Transverse colon (tissue), 3 donors: Measurements from ENCODE around the gene GAS7.

Source experiments
- EP300 ChIP-seq: sonication (generic); formaldehyde crosslinking; IDR thresholded peaks from one replicate; pipeline ENCODE4 v1.6.1; 2017; ENCODE audit warnings: antibody characterized with exemption, low read depth
- POLR2A ChIP-seq: fragments of 450-650 bp; IDR thresholded peaks from one replicate; pipeline ENCODE4 v1.6.1; 2016; ENCODE audit warnings: antibody characterized with exemption, mild to moderate bottlenecking, moderate library complexity
- TF ChIP-seq, protein P1 (sequence below), 5 experiments: fragments of 200-600 bp in 3 of 5; fragments of 450-650 bp in 2 of 5; sonication (generic) in 3 of 5; IDR thresholded peaks; 1 replicate in 2 of 5; 2 replicates in 3 of 5; pipeline ENCODE4 v1.5.1; 2016 to 2017; ENCODE audit warnings: antibody characterized with exemption in 5 of 5, inconsistent platforms in 3 of 5, mild to moderate bottlenecking in 2 of 5, moderate library complexity in 1 of 5

DNA sequence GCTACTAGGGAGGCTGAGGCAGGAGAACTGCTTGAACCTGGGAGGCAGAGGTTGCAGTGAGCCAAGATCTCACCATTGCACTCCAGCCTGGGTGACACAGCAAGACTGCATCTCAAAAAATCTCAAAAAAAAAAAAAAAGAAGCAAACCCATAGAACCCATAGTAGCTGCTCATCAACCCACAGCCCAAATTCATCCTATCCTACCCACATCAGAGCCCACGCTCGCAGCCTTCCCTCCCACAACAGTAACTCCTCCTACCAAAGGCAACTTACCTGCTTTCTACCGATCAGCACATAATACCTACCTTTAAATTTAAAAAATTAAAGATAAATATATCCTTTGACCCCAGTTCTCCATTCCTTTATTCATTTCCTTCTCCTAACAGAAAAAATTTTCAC, 94.7 kb downstream of the GAS7 start:
- TF ChIP-seq, protein P1, sequence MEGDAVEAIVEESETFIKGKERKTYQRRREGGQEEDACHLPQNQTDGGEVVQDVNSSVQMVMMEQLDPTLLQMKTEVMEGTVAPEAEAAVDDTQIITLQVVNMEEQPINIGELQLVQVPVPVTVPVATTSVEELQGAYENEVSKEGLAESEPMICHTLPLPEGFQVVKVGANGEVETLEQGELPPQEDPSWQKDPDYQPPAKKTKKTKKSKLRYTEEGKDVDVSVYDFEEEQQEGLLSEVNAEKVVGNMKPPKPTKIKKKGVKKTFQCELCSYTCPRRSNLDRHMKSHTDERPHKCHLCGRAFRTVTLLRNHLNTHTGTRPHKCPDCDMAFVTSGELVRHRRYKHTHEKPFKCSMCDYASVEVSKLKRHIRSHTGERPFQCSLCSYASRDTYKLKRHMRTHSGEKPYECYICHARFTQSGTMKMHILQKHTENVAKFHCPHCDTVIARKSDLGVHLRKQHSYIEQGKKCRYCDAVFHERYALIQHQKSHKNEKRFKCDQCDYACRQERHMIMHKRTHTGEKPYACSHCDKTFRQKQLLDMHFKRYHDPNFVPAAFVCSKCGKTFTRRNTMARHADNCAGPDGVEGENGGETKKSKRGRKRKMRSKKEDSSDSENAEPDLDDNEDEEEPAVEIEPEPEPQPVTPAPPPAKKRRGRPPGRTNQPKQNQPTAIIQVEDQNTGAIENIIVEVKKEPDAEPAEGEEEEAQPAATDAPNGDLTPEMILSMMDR (IDR thresholded peaks at IDR 0.05): no peak
- no peak for TF ChIP-seq POLR2A
- TF ChIP-seq EP300: no peak
